Urinary bladder (tissue), 4 donors: ENCODE data around the gene GGA2. TPM values are rescaled to one million over a fixed set of nuclear protein-coding genes. Genes with fewer than 3 reads are reported as not detected.
"Not testable (repeated sequence)": the region's sequence is repeated elsewhere in the genome, so short reads cannot be mapped to it uniquely, and the experiment has no call there.

Experiments used
- DNase-seq: peaks from one replicate; pipeline ENCODE4 v3.0.0-alpha.2; 2015; ENCODE audit errors: extremely low spot score
- H3K27ac ChIP-seq: one replicate; pipeline ENCODE4 v1.5.1; 2013; ENCODE audit warnings: low read depth, mild to moderate bottlenecking, moderate library complexity
- H3K36me3 ChIP-seq: one replicate; pipeline ENCODE4 v1.6.1; 2013; ENCODE audit warnings: mild to moderate bottlenecking, moderate library complexity; ENCODE audit not compliant: insufficient read depth
- H3K4me1 ChIP-seq: one replicate; pipeline ENCODE4 v1.6.1; 2013; ENCODE audit warnings: mild to moderate bottlenecking, moderate library complexity; ENCODE audit not compliant: insufficient read depth
- H3K4me3 ChIP-seq: one replicate; pipeline ENCODE4 v1.5.1; 2013; ENCODE audit warnings: low read depth, low read length
- WGBS: extraction: QIAGEN DNeasy Blood & Tissue Kit; methylation state at CpG from one replicate; pipeline ENCODE4 v1.1.7; 2013; 5-methylcytosine and 5-hydroxymethylcytosine counted together
- polyA plus RNA-seq: library from polyadenylated mRNA; stranded (reverse); fragments of 200-250 nt; gene quantifications from one replicate; pipeline ENCODE4 v1.2.3, GENCODE V29; 2013
- total RNA-seq: library from RNA; depleted of rRNA; stranded (reverse); fragments of >200 nt; gene quantifications from one replicate; pipeline ENCODE4 v1.2.3, GENCODE V29; 2014
- donor health status: healthy with polysubstance abuse.
- donor health status: healthy.

The GGA2 gene
- total and polyA plus RNA-seq, 2 donors = 23.4 to 43.7 TPM

DNA sequence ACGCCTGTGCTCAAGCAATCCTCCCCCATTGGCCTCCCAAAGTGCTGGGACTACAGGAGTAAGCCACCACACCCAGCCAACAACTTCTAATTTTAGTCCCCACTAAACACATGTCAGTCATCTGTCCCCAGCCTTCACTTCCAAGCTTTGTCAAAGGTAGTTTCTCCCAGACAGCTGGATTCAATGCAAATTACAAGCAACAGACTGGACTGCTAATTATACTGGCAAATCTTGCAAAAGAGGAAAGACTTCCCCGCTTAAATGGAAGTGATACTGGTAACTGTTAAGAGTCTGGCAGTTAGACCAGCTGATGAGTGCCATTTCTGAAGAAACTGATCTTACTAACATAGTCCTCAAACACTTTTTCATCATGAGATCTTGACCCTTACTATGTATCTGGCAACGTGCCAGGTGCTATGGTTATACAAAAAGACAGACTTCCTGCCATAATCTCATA lies 8.2 kb upstream of the GGA2 start:
- DNase-seq = no peak
- H3K27ac ChIP-seq = no peak overlapping the region
- 77% methylated on average over 3 of the region's 3 CpGs for WGBS
- no peaks in the 10 kb centered on the region for H3K4me1 ChIP-seq
- H3K4me3 ChIP-seq = no peak overlapping the region
- H3K36me3 ChIP-seq = peaks cover 2% of the 10 kb centered on the region

DNA sequence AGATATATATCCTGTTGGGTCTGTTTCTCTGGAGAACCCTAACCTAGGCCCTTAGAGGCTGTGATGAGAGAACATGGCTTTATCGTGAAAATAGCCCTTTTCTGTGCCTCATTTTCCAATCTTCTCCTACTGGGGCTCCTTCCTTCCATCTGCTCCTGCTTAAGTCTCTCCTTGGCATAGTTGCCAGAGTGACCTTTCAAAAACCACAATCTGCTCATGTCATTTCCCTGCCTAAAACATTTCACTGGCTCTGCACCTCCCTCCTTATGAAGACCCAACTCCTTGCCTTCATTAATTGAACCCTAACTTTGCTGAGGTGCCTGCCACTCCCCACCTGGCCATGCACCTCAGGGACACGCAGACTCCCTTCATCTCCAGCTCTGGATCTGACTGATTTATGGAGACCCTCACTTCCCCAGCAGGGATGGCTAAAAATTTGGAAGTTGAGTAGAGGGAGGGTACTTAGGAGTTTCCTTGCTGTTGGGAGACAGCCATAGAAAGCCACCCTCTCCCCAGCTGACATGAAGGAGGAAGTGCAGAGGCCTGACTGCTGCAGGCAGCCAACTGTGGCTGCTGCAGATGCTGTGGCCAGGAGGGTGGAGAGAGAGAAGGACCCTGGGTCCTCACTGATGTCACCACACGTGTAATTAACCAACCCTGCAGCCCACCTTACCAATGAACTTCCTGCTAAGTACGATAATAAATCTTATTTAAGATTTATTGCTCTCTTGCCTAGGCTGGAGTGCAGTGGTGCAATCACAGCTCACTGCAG lies 6.3 kb upstream of the GGA2 start:
- Histone ChIP-seq H3K4me1 (no peaks in the 10 kb centered on the region), H3K36me3 (no peaks in the 10 kb centered on the region), H3K4me3 (no peak overlapping the region), H3K27ac (no peak overlapping the region)
- 78% methylated on average over 4 of the region's 4 CpGs for WGBS
- no peak for DNase-seq

DNA sequence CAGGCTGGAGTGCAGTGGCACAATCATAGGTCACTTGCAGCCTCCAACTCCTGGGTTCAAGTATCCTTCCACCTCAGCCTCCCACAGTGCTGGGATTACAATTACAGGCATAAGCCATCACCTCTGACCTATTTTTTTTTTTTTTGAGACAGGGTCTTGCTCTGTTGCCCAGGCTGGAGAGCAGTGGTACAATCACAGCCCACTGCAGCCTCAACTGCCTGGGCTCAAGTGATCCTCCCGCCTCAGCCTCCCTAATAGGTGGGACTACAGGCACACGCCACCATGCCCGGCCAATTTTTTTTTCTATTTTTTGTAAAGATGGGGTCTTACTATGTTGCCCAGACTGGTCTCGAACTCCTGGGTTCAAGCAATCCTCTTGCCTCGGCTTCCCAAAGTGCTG lies 5.6 kb upstream of the GGA2 start:
- WGBS = 98% methylated on average over 5 of the region's 5 CpGs

DNA sequence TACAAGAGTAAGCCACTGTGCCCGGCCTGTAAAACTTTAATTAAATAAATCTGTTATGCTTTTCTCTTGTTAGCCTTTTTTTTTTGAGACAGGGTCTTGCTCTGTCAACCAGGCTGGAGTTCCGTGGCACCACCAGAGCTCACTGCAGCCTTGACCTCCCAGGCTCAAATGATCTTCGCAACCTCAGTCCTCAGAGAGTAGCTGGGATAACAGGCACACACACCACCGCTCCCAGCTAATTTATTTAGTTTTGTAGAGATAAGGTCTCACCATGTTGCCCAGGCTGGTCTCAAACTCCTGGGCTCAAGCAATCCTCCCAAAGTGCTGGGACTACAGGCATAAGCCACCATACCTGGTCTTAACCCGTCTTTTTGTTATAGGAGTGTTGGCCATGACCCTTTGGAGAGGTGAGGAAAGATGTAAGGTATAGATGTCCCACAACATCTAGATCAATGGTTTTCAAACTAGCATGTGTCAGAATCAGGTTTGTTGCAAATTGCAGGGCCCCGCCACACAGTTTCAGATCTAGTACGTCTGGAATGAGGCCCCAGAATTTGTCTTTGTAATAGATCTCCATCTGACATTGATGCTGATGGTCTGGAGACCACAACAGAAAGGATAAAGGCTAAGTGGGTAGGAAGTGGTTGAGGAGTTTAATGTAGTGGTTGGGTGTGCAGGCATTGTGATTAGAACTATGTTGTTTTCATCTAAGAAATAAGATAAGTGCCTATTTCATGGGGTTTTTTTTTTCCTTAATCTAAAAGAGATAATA lies 4.3 kb upstream of the GGA2 start:
- Histone ChIP-seq H3K4me1 (no peaks in the 10 kb centered on the region), H3K27ac (no peak overlapping the region), H3K4me3 (no peak overlapping the region), H3K36me3 (no peaks in the 10 kb centered on the region)
- 81% methylated on average over 7 of the region's 7 CpGs for WGBS
- DNase-seq = no peak

More for the DNA sequence above, 5.6 kb upstream of the GGA2 start:
- DNase-seq = no peak
- Histone ChIP-seq H3K4me3 (no peak overlapping the region), H3K4me1 (no peaks in the 10 kb centered on the region), H3K27ac (no peak overlapping the region), H3K36me3 (no peaks in the 10 kb centered on the region)

DNA sequence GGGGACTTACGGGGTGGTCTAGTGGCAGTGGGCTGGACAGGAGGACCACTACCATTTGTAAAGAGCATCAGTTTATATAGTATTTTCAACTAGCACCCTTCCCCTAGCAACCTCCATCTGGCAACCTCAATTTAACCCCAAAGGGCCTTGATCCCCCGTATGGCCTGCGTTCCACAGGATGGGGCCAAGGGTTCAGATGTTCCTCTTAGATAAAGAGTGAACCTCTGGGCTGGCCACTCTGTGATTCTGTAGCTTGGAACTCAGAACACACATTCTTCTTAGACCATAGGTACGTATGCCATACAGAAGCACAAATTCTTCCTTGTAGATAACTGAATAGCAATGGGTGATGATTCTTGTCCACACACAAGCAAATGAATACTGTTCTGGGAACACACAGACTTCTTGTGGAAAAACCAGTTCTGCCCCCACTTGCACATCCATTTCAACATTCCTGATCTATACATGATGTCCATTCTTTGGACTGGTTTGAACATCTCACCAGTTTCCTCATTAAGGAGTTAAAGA lies 1.9 kb upstream of the GGA2 start:
- DNase-seq = no peak

DNA sequence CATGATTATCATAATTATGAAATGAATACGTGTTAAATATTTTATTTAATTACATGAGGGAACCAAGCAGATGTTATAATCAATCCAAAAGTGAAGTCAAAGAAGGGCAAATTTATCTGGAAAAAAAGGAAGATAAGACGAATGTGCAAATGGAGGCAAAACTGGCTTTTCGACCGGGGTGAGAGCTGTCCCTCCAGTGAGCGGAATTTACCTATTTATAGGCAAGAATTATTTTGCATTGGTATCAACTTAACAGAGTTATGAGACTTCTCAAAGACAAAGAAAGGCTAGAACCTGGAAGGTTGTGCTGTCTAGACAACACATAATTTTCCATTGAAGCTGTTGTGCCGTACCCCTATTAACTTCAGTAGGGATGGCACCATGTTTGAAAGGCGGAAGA lies 1.4 kb upstream of the GGA2 start:
- WGBS = 93% methylated on average over 7 of the region's 7 CpGs
- Histone ChIP-seq H3K27ac (no peak overlapping the region), H3K36me3 (no peaks in the 10 kb centered on the region), H3K4me1 (no peaks in the 10 kb centered on the region), H3K4me3 (no peak overlapping the region)
- DNase-seq = no peak

More for the DNA sequence above, 1.9 kb upstream of the GGA2 start:
- WGBS = 94% methylated on average over 4 of the region's 4 CpGs
- H3K4me3 ChIP-seq = no peak overlapping the region
- no peaks in the 10 kb centered on the region for H3K36me3 ChIP-seq
- H3K4me1 ChIP-seq = no peaks in the 10 kb centered on the region
- no peak overlapping the region for H3K27ac ChIP-seq

DNA sequence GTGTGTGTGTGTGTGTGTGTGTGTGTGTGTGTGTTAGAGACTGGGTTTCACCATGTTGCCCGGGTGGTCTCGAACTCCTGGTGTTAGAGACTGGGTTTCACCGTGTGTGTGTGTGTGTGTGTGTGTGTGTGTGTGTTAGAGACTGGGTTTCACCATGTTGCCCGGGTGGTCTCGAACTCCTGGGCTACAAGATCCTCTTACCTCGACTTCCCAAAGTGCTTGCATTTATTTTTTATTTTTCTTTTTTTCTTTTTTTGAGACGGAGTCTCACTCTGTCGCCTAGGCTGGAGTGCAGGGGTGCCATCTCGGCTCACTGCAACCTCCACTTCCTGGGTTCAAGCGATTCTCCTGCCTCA lies 599 bp upstream of the GGA2 start:
- not testable (repeated sequence) for H3K27ac ChIP-seq, H3K36me3 ChIP-seq, H3K4me1 ChIP-seq, DNase-seq
- 74% methylated on average over 10 of the region's 10 CpGs for WGBS
- peak overlapping the region; percentile 96 for H3K4me3 ChIP-seq

DNA sequence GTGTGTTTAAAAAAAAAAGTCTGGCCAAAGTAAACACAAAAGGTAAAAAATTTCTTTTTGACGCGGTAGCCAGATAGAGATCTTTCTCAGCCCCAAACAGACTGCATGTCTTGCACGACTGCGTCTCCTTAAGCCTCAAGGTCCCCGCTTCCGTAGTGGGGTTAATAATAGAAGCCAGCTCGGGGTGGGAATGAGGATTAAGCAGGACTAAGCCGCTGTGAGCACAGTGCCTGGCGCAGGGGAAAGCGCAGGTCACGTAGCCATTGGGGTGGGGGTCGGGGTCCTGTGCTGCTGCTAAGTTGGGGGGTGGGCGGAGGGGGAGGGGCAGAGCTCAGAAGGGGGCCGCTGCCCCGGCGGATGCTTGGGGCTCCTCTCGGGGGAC lies 521 bp downstream of the GGA2 start:
- Histone ChIP-seq H3K27ac (peak overlapping the region; percentile 91), H3K4me3 (peak overlapping the region; percentile 96), H3K4me1 (peaks cover 2% of the 10 kb centered on the region), H3K36me3 (no peaks in the 10 kb centered on the region)
- 0% methylated on average over 16 of the region's 17 CpGs for WGBS
- no peak for DNase-seq

DNA sequence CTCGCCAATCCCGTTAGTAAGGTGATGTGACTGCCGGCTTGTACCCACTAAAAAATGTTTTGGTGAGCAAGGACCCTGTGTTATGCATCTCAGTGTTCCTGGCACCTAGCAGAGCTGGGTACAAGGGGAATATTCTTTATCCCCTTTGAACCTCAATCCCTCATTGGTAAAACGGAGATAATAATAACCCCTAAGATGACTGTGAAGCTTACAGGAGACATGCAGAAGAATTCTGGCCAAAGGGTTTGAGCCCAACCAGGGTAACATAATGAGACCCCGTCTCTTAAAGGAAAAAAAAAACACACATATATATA lies 896 bp downstream of the GGA2 start:
- Histone ChIP-seq H3K36me3 (no peaks in the 10 kb centered on the region), H3K27ac (no peak overlapping the region), H3K4me1 (peaks cover 2% of the 10 kb centered on the region), H3K4me3 (peak overlapping the region; percentile 96)
- DNase-seq = no peak
- WGBS = 3% methylated on average over 5 of the region's 5 CpGs

DNA sequence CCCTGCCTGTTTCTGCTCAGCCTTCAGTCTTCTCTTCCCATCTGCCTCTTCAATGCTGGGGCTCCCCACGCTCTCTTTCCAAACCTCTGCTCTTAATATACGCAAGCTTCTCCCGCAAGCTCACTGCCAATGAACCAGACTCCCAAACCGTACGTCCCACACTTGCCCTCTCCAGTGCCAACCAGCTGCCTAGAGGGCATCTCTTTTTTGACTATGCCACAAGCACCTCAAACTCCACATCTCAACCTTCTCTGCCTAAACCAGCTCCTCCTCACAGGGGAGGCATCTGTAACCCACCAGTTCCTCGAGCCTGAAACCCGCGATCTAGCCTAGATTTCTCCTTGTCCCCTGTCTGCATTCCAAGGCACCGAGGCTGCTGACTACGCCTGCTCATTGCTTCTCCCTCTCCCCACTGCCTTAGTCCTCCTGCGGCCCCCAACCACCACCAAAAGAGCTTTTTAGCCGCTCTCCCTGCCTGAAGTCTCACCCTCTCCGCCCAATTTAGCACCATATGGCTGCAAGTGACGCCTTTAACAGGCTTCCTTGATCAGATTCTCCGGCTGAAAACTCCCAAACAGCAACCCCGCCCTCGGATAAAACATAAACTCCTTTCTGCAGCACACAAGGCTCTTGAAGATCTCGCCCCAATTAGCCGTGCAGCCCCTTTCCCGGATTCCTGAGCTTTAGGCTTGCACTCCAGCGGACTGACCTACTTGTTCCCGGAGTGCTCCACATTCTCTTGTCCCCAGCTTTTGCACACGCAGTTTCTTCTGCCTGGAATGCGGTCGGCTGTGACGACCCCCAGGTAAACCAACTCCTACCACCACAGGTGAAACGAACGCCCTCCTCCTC lies 1.5 kb downstream of the GGA2 start:
- peaks cover 2% of the 10 kb centered on the region for H3K4me1 ChIP-seq
- no peaks in the 10 kb centered on the region for H3K36me3 ChIP-seq
- WGBS = 13% methylated on average over 28 of the region's 28 CpGs
- DNase-seq = no peak
- no peak overlapping the region for H3K27ac ChIP-seq
- H3K4me3 ChIP-seq = peak overlapping the region; percentile 96

DNA sequence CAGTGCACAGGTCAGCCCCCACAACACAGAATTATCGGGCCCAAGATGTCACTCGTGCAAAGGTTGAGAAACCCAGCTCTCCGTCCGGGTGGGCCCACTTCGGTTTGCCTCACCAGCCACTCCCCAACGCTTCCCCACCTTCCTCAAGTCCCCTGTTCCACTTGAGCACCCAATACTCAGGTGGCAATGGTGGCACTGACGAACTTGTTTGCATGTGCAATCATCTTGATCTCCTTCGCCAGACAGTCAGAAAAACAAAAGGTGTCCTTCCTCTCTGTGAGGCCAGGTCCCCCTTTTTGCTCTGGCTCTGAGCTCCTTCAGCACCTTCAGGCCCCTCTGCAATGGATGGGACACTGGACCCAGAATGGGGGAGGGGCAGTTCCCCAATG lies 3.7 kb downstream of the GGA2 start:
- WGBS = 94% methylated on average over 8 of the region's 8 CpGs
- Histone ChIP-seq H3K36me3 (no peaks in the 10 kb centered on the region), H3K27ac (no peak overlapping the region), H3K4me3 (no peak overlapping the region), H3K4me1 (peaks cover 2% of the 10 kb centered on the region)
- DNase-seq = no peak

DNA sequence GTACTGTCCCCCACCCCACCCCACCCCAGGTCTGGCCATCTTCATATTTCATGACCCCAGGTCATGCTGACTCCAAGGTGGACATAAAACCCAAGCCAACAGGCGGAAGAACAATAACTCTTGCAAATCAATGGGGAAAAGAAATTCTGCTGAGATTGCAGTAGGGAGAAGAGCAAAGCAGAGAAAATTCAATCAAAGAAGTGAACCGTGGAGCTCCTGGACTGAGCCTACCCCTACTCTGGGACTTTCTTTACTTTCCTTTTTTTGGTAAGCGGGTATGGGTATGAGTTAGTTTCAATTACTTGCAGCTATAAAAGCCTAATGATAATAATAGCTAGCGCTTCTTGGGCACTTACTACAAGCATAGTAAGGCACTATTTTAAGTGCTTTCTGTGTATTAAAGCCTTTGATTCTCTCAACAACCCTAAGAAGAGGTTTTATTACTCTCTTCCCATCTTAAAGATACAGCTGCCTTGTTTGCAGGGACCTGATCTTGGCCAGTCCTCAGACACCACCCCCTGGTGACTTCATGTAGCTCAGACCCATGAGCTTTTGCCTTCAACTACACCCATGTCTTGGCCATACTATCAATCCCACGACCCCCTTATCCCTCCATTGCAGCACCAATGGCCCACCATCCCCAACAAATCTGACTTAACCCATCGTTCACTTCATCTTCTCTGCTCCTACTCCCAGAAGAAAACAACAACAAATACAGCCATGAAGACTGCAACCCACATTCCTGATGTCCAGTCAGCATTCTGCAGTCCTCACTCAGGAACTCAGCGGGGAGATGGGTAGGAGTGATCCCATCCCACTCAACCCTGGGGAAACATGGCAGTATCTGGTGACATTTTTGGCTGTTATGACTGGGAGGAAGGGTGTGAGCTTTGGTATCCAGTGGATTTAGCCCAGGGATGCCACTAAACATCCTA lies 4.4 kb downstream of the GGA2 start:
- Histone ChIP-seq H3K36me3 (no peaks in the 10 kb centered on the region), H3K27ac (no peak overlapping the region), H3K4me3 (no peak overlapping the region), H3K4me1 (peaks cover 2% of the 10 kb centered on the region)
- WGBS = 83% methylated on average over 7 of the region's 7 CpGs
- DNase-seq = no peak
